KOPT-K1 (cell line): ENCODE data around the gene FBP2.

Source experiments
- H3K27ac ChIP-seq: fragments of 200-600 bp; sonication (generic); 2 replicates; pipeline ENCODE4 v1.5.1; 2016; ENCODE audit warnings: antibody characterized with exemption, mild to moderate bottlenecking, low read depth, low read length; ENCODE audit not compliant: poor library complexity, severe bottlenecking
- H3K36me3 ChIP-seq: fragments of 200-600 bp; sonication (generic); 2 replicates; pipeline ENCODE4 v1.5.1; 2017; ENCODE audit warnings: antibody characterized with exemption, mild to moderate bottlenecking, low read length, moderate library complexity; ENCODE audit not compliant: insufficient read depth
- H3K9me3 ChIP-seq: fragments of 200-600 bp; sonication (generic); 2 replicates; pipeline ENCODE4 v1.5.1; 2017; ENCODE audit warnings: antibody characterized with exemption, low read length, mild to moderate bottlenecking; ENCODE audit not compliant: insufficient read depth, poor library complexity, severe bottlenecking

FBP2 gene

GRCh38 chr9:94593459-94594345 is at the start of gene FBP2:
Gene FBP2, minus strand, starts transcription at chr9:94593824. Its CDS starts 98 bp downstream, at chr9:94593726.
- Histone ChIP-seq H3K9me3 (no peaks in the 10 kb centered on the region), H3K36me3 (no peaks in the 10 kb centered on the region), H3K27ac (no peak within 1 kb of the TSS)

- Histone ChIP-seq H3K27ac (no peak overlapping the region), H3K36me3 (no peaks in the 10 kb centered on the region), H3K9me3 (no peaks in the 10 kb centered on the region)
Observed at GRCh38 chr9:94643176-94643575, 49.6 kb upstream of the FBP2 start.

DNA sequence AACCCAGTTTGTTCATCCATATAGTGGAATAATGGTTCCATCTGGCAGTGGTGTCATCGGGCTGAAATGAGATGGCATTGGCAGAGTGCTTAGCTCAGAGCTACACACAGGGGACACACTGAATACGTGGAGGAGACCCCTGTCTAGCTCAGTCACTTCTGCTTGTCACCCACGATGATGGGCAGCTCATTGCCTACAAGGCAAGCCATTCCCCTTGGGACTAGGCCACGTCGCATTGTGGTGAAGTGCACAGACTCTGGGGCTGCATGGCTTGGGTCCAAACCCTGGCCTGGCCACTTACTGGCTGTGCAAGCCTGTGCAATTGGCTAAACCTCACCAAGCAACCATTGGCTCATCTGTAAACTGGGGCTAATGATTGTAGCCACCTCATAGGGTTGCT is 48.9 kb upstream of the FBP2 start:
- H3K9me3 ChIP-seq = no peaks in the 10 kb centered on the region

DNA sequence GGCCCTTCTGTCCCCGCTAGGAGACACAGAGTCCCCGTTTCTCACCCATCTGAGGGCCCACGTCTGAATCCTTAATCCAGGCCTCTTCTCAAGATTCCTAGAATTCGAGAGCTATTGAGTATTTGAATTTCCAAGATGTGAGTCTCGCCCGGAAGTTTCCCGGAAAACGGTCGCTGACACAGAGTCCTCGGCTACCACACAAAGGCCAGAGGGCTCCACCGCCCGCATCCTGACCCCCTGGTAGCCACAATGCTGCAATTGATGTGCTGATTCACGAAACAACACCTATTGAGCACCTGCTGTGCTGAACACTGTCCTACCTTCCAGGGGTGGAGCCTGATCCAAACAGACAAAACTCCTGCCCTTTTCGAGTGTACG is 46.4 kb upstream of the FBP2 start:
- H3K9me3 ChIP-seq = no peaks in the 10 kb centered on the region
- no peak overlapping the region for H3K27ac ChIP-seq
- no peaks in the 10 kb centered on the region for H3K36me3 ChIP-seq

More for the DNA sequence above, 48.9 kb upstream of the FBP2 start:
- no peaks in the 10 kb centered on the region for H3K36me3 ChIP-seq
- no peak overlapping the region for H3K27ac ChIP-seq

DNA sequence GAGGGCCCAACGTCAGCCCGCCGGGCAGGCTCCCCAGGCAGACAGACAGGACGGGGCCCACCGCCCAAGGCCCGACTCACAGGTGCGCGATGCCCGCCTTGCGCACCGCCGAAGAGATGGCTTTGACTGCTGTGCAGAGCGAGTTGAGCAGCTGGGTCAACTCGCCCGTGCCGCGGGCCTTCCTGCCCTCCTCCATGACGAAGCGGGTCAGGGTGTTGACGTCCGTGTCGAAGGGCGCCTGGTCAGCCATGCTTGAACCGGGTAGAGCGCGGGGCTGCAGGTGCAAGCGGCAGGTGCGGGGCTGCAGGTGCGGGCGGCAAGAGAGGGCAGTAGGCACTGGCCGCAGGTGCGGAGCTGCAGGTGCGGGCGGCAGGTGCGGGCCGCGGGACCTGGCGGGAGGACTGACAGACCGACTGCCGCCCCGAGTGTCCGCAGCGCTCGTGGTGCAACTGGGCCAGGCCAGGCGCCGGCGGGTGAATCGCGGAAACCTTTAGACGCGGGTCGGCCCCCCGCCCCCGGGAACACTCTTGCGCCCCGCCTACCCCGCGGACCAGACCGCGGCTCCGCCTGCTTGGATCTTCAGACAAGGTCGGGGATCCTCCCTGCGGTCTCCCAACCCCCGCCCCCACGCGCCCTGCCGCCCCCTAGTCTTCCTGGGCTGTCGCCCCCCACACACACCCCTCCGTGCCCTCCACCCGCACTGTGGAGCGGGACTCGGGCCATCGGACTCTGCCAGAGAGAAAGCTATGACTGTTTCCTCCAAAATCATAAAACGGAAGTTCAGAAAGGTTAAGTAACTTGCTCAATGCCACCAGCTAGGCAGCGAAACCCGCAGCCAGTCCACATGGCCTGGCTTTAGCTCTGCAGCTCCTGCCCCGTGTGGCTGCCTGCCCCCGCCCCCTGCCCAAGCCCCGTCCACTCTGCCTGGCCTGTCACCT is 45.7 kb upstream of the FBP2 start, which contains the start of gene FBP1:
Gene FBP1, minus strand, starts transcription at position 458 of the 938 bp plus-strand sequence. Its CDS starts 208 bp downstream, at position 250.
- no peaks in the 10 kb centered on the region for H3K9me3 ChIP-seq
- H3K27ac ChIP-seq = no peak within 1 kb of the TSS
- no peaks in the 10 kb centered on the region for H3K36me3 ChIP-seq

DNA sequence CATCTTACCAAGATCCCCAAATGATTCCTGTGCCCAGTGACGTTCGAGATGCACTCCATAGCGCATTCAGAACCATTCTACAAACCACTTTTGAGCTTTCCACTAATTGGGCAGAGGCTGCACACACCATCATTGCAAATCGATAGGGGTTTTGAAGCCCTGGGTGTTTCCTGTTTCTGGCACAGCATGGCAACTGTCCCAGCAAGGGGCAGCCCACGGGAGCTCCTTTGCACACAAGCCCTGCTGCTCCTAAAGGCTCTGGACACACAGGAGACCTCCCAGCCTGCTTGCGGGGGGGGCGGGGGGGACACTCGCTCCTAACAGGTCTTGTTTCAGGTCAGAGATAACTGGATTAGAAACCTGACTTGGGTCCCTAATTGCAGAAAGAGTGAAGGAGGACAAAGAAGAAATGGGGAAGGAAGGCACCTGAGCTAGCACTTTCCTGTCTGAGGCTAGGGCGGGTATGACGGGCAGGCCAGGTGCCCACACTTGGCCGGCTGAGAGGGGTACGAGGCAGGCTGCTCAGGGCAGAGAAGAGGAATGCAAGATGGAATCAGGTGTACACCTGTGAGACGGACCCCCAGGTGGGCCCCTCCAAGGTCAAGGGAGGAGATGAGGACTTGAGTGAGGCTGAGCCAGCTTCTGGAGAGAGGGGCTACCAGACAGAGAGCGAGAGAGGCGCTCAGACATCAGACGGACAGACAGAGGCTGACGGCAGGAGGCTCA is 44.9 kb upstream of the FBP2 start:
- H3K36me3 ChIP-seq = no peaks in the 10 kb centered on the region
- no peak overlapping the region for H3K27ac ChIP-seq
- no peaks in the 10 kb centered on the region for H3K9me3 ChIP-seq

GRCh38 chr9:94632737-94633136 is 39.1 kb upstream of the FBP2 start:
- Histone ChIP-seq H3K36me3 (no peaks in the 10 kb centered on the region), H3K27ac (no peak overlapping the region), H3K9me3 (no peaks in the 10 kb centered on the region)

- Histone ChIP-seq H3K36me3 (no peaks in the 10 kb centered on the region), H3K9me3 (no peaks in the 10 kb centered on the region), H3K27ac (no peak overlapping the region)
Observed at GRCh38 chr9:94631599-94631998, 38.0 kb upstream of the FBP2 start.

GRCh38 chr9:94630833-94631232 is 37.2 kb upstream of the FBP2 start:
- Histone ChIP-seq H3K36me3 (no peaks in the 10 kb centered on the region), H3K27ac (no peak overlapping the region), H3K9me3 (no peaks in the 10 kb centered on the region)

- Histone ChIP-seq H3K27ac (no peak overlapping the region), H3K9me3 (no peaks in the 10 kb centered on the region), H3K36me3 (no peaks in the 10 kb centered on the region)
Observed at GRCh38 chr9:94630281-94630680, 36.7 kb upstream of the FBP2 start.

DNA sequence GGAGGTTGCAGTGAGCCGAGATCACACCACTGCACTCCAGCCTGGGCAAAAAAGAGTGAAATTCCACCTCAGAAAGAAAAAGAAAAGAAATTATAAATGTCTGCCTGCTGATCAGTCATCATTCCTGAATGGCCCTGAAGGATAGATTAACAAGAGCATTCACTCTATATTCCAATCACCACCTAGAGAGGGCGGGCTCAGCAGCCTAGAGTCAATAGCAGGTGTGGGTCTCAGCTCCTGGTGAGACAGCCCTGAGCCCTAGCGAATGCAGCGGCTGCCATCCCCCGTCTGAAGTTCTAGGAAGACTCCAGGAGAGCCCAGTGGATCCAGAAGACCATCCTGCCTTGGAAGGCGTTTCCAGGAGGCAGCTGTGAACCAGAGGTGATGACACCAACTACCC is 33.7 kb upstream of the FBP2 start:
- Histone ChIP-seq H3K27ac (no peak overlapping the region), H3K36me3 (no peaks in the 10 kb centered on the region), H3K9me3 (no peaks in the 10 kb centered on the region)

GRCh38 chr9:94625835-94626234 is 32.2 kb upstream of the FBP2 start:
- H3K36me3 ChIP-seq = no peaks in the 10 kb centered on the region
- H3K27ac ChIP-seq = no peak overlapping the region
- H3K9me3 ChIP-seq = no peaks in the 10 kb centered on the region

DNA sequence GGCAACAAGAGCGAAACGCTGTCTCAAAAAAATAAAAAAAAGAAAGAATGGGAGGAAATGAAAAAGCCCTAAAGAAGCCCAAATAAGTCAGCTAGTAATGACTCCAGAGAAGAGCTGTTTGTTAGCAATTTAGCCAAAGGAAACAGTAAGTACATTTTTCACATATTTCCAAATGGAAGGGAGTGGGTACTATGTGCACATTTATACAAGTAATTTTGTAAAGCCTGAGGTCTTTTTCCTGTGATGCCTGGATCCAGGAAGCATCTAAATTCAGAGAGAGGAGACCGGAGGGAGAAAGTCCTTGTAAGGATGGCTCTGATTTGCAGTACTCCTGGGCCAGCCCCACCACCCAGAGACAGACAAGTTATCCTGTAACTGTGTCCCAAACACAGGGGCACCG is 31.0 kb upstream of the FBP2 start:
- no peaks in the 10 kb centered on the region for H3K9me3 ChIP-seq
- no peaks in the 10 kb centered on the region for H3K36me3 ChIP-seq
- H3K27ac ChIP-seq = no peak overlapping the region

- no peak overlapping the region for H3K27ac ChIP-seq
- no peaks in the 10 kb centered on the region for H3K9me3 ChIP-seq
- H3K36me3 ChIP-seq = no peaks in the 10 kb centered on the region
Observed at GRCh38 chr9:94623253-94623652, 29.6 kb upstream of the FBP2 start.
